ENCODE results near the gene WDR72. TPM values are rescaled to one million over a fixed set of nuclear protein-coding genes. Genes with fewer than 3 reads are reported as not detected.

WDR72 gene
- total and polyA plus RNA-seq, 2 of the 8 experiments (the other 6 are each of a cell fraction or from before 2014, with no cell fraction given) = 1.2 to 1.9 TPM

DNA sequence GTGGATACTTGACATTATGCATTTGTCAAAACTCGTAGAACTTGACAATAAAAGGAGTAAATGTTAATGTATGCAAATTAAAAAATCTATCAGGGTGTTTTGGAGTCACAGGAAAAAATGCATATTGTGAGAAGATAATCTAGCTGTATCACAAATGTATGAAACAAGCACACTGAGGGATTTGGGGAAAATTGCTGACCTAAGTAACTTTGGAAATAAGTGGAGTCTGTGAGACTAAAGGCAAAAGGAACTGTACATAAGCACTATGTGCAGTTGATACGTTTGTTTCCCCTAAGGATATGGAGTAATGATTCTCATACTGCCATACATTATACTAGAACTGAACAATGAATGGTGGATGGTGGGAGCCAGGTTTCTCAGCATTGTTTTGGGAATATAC lies 43.2 kb upstream of the WDR72 start (continued):
- no peak for TF ChIP-seq CHD7 (IDR thresholded peaks at IDR 0.05; ENCODE audit: insufficient replicate concordance, low read length)
